ENCODE measurements around the gene CDK19. TPM values are rescaled to one million over a fixed set of nuclear protein-coding genes. Genes with fewer than 3 reads are reported as not detected.

The CDK19 gene
- total and polyA plus RNA-seq, 2 of the 13 experiments (the other 11 are each of a cell fraction or from before 2014, with no cell fraction given) = 13.4 to 27.0 TPM

DNA sequence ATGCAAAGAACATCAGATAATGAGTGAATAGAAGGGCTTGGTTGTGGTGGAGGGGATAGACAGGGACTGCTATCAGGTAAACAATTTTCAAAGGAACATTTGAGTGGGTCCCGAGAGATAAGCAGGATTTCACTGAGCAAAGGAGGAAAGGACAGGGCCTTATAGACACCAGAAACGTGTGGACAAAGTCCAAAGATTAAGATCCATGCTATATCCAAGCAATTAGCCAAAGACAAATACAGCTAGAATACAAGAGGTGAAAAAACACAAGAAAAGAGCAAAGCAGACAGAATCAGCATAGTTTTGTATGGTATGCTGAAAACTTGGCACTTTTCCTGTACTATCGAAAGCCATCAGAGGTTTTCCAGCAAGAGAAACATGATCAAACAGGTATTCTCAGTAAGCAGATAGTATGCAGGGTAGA, 59.8 kb downstream of the CDK19 start (continued):
- TF ChIP-seq, protein P1, sequence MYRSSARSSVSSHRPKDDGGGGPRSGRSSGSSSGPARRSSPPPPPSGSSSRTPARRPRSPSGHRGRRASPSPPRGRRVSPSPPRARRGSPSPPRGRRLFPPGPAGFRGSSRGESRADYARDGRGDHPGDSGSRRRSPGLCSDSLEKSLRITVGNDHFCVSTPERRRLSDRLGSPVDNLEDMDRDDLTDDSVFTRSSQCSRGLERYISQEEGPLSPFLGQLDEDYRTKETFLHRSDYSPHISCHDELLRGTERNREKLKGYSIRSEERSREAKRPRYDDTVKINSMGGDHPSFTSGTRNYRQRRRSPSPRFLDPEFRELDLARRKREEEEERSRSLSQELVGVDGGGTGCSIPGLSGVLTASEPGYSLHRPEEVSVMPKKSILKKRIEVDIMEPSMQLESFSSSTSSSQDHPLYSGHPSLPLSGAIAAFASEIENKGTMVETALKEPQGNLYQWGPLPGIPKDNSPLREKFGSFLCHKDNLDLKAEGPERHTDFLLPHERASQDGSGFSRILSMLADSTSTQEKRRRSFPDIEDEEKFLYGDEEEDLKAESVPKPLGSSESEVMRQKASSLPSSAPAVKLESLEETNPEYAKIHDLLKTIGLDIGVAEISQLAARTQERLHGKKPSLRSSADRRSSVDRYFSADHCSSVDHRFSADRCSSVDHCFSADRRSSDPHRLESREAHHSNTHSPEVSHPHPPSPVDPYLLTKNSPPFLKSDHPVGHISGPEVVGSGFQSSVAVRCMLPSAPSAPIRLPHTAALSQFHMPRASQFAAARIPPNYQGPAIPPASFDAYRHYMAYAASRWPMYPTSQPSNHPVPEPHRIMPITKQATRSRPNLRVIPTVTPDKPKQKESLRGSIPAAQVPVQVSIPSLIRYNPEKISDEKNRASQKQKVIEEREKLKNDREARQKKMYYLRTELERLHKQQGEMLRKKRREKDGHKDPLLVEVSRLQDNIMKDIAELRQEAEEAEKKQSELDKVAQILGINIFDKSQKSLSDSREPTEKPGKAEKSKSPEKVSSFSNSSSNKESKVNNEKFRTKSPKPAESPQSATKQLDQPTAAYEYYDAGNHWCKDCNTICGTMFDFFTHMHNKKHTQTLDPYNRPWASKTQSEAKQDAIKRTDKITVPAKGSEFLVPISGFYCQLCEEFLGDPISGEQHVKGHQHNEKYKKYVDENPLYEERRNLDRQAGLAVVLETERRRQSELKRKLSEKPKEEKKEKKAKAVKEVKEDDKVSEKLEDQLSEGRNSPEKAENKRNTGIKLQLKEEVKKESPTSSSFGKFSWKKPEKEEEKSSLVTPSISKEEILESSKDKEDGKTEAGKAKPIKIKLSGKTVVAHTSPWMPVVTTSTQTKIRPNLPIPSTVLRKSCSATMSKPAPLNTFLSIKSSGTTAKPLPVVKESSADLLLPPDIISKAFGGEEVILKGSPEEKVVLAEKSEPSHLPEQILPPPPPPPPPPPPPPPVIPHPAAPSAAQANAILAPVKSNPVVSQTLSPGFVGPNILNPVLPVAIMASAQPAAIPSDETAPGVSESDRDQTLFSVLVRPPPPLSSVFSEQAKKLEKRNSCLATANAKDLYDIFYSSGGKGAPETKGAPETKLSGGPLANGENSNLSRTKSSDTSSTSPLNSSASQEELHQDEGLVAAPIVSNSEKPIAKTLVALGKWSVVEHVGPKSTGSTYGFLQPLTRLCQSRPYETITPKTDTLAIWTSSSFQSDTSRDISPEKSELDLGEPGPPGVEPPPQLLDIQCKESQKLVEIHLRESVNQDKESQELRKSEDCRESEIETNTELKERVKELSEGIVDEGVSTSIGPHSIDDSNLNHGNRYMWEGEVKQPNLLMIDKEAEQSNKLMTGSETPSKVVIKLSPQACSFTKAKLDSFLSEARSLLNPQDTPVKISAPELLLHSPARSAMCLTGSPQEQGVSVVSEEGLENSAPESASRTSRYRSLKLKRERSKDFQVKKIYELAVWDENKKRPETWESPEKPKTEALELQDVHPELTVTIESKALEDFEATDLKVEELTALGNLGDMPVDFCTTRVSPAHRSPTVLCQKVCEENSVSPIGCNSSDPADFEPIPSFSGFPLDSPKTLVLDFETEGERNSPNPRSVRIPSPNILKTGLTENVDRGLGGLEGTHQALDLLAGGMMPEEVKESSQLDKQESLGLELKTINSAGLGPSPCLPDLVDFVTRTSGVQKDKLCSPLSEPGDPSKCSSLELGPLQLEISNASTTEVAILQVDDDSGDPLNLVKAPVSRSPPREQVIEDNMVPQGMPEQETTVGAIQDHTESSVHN (CRISPR knock-in tag; IDR thresholded peaks at IDR 0.05) = no peak
- TF ChIP-seq, protein P2, sequence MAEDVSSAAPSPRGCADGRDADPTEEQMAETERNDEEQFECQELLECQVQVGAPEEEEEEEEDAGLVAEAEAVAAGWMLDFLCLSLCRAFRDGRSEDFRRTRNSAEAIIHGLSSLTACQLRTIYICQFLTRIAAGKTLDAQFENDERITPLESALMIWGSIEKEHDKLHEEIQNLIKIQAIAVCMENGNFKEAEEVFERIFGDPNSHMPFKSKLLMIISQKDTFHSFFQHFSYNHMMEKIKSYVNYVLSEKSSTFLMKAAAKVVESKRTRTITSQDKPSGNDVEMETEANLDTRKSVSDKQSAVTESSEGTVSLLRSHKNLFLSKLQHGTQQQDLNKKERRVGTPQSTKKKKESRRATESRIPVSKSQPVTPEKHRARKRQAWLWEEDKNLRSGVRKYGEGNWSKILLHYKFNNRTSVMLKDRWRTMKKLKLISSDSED (CRISPR knock-in tag; IDR thresholded peaks at IDR 0.05) = no peak
- TF ChIP-seq ZFP1 (CRISPR knock-in tag; IDR thresholded peaks at IDR 0.05) (no peak), STAT5B (CRISPR knock-in tag; IDR thresholded peaks at IDR 0.05) (no peak), RFX5 (IDR thresholded peaks at IDR 0.05; ENCODE audit: low read depth, low read length) (no peak), ZNF703 (CRISPR knock-in tag; IDR thresholded peaks at IDR 0.05; ENCODE audit: borderline replicate concordance) (no peak), JUN (CRISPR knock-in tag; IDR thresholded peaks at IDR 0.05) (no peak), TBX2 (CRISPR knock-in tag; IDR thresholded peaks at IDR 0.05; ENCODE audit: borderline replicate concordance) (peak; percentile 54; the same call in 1 of the 2 replicates), KDM1A (CRISPR knock-in tag; IDR thresholded peaks at IDR 0.05) (no peak)
- TF ChIP-seq, protein P3, sequence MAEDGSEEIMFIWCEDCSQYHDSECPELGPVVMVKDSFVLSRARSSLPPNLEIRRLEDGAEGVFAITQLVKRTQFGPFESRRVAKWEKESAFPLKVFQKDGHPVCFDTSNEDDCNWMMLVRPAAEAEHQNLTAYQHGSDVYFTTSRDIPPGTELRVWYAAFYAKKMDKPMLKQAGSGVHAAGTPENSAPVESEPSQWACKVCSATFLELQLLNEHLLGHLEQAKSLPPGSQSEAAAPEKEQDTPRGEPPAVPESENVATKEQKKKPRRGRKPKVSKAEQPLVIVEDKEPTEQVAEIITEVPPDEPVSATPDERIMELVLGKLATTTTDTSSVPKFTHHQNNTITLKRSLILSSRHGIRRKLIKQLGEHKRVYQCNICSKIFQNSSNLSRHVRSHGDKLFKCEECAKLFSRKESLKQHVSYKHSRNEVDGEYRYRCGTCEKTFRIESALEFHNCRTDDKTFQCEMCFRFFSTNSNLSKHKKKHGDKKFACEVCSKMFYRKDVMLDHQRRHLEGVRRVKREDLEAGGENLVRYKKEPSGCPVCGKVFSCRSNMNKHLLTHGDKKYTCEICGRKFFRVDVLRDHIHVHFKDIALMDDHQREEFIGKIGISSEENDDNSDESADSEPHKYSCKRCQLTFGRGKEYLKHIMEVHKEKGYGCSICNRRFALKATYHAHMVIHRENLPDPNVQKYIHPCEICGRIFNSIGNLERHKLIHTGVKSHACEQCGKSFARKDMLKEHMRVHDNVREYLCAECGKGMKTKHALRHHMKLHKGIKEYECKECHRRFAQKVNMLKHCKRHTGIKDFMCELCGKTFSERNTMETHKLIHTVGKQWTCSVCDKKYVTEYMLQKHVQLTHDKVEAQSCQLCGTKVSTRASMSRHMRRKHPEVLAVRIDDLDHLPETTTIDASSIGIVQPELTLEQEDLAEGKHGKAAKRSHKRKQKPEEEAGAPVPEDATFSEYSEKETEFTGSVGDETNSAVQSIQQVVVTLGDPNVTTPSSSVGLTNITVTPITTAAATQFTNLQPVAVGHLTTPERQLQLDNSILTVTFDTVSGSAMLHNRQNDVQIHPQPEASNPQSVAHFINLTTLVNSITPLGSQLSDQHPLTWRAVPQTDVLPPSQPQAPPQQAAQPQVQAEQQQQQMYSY (CRISPR knock-in tag; IDR thresholded peaks at IDR 0.05) = no peak
- TF ChIP-seq, protein P4, sequence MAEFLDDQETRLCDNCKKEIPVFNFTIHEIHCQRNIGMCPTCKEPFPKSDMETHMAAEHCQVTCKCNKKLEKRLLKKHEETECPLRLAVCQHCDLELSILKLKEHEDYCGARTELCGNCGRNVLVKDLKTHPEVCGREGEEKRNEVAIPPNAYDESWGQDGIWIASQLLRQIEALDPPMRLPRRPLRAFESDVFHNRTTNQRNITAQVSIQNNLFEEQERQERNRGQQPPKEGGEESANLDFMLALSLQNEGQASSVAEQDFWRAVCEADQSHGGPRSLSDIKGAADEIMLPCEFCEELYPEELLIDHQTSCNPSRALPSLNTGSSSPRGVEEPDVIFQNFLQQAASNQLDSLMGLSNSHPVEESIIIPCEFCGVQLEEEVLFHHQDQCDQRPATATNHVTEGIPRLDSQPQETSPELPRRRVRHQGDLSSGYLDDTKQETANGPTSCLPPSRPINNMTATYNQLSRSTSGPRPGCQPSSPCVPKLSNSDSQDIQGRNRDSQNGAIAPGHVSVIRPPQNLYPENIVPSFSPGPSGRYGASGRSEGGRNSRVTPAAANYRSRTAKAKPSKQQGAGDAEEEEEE (CRISPR knock-in tag; IDR thresholded peaks at IDR 0.05; ENCODE audit: borderline replicate concordance) = no peak
- TF ChIP-seq, protein P5, sequence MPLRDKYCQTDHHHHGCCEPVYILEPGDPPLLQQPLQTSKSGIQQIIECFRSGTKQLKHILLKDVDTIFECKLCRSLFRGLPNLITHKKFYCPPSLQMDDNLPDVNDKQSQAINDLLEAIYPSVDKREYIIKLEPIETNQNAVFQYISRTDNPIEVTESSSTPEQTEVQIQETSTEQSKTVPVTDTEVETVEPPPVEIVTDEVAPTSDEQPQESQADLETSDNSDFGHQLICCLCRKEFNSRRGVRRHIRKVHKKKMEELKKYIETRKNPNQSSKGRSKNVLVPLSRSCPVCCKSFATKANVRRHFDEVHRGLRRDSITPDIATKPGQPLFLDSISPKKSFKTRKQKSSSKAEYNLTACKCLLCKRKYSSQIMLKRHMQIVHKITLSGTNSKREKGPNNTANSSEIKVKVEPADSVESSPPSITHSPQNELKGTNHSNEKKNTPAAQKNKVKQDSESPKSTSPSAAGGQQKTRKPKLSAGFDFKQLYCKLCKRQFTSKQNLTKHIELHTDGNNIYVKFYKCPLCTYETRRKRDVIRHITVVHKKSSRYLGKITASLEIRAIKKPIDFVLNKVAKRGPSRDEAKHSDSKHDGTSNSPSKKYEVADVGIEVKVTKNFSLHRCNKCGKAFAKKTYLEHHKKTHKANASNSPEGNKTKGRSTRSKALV (CRISPR knock-in tag; IDR thresholded peaks at IDR 0.05) = 0 out of 2 replicates have a peak, but pooled peaks have one; percentile 29

Measured in HepG2 (cell line).